Liver (tissue), 3 donors: ENCODE results near the gene SCAP.
A peak's percentile ranks its signal among the peaks of the same experiment; 100 is the strongest.

Experiments used
- ATF3 ChIP-seq: IDR thresholded peaks from 2 replicates; pipeline ENCODE4 v1.6.1; 2016; ENCODE audit warnings: antibody characterized with exemption
- CTCF ChIP-seq: fragments of 150-350 bp; IDR thresholded peaks from 2 replicates; pipeline ENCODE4 v1.5.1; 2017; ENCODE audit warnings: improper control_type of control experiment, low read depth, low read length; ENCODE audit not compliant: missing input control
- EGR1 ChIP-seq, 2 donors: IDR thresholded peaks; 2 replicates each; pipeline ENCODE4 v1.6.1; 2016 to 2018; ENCODE audit warnings: antibody characterized with exemption in 2 of 2, low read depth in 2 of 2
- GABPA ChIP-seq, 2 donors: IDR thresholded peaks in 1 of 2; conservative IDR thresholded peaks in 1 of 2; 2 replicates each; pipeline ENCODE4 v1.6.1; 2016; ENCODE audit warnings: antibody characterized with exemption in 2 of 2, mild to moderate bottlenecking in 1 of 2, moderate library complexity in 1 of 2
- HNF4A ChIP-seq, 2 donors: conservative IDR thresholded peaks; 2 replicates each; pipeline ENCODE4 v1.6.1; 2016; ENCODE audit warnings: antibody characterized with exemption in 2 of 2, mild to moderate bottlenecking in 2 of 2
- JUND ChIP-seq, 2 donors: IDR thresholded peaks; 2 replicates each; pipeline ENCODE4 v1.6.1; 2016; ENCODE audit warnings: antibody characterized with exemption in 2 of 2
- MAX ChIP-seq: IDR thresholded peaks from 2 replicates; pipeline ENCODE4 v1.6.1; 2016; ENCODE audit warnings: antibody characterized with exemption
- RAD21 ChIP-seq, 2 donors: IDR thresholded peaks; 2 replicates each; pipeline ENCODE4 v1.6.1; 2016; ENCODE audit warnings: antibody characterized with exemption in 2 of 2, mild to moderate bottlenecking in 2 of 2
- REST ChIP-seq: IDR thresholded peaks from 2 replicates; pipeline ENCODE4 v1.6.1; 2016; ENCODE audit warnings: antibody characterized with exemption, mild to moderate bottlenecking
- RXRA ChIP-seq, 2 donors: IDR thresholded peaks; 2 replicates each; pipeline ENCODE4 v1.6.1; 2017 to 2018; ENCODE audit warnings: antibody characterized with exemption in 2 of 2, mild to moderate bottlenecking in 1 of 2
- TAF1 ChIP-seq: conservative IDR thresholded peaks from 2 replicates; pipeline ENCODE4 v1.6.1; 2016; ENCODE audit warnings: antibody characterized with exemption, mild to moderate bottlenecking
- YY1 ChIP-seq: IDR thresholded peaks from 2 replicates; pipeline ENCODE4 v1.6.1; 2016; ENCODE audit warnings: antibody characterized with exemption, mild to moderate bottlenecking
- donor health status: healthy.
- donor health status: healthy.

- no peak for TF ChIP-seq CTCF
- no peak for TF ChIP-seq TAF1
- no peak for TF ChIP-seq JUND (IDR thresholded peaks at IDR 0.05)
- no peak for TF ChIP-seq GABPA (IDR thresholded peaks at IDR 0.05 in 1 of 2, conservative IDR thresholded peaks at IDR 0.05 in 1 of 2)
- no peak for TF ChIP-seq ATF3
- no peak for TF ChIP-seq YY1
- no peak for TF ChIP-seq RAD21 (IDR thresholded peaks at IDR 0.05)
- TF ChIP-seq RXRA (IDR thresholded peaks at IDR 0.05): no peak
- TF ChIP-seq REST: no peak
- no peak for TF ChIP-seq EGR1 (IDR thresholded peaks at IDR 0.05; ENCODE audit: low read depth in 2 of 2)
- no peak for TF ChIP-seq MAX
- TF ChIP-seq HNF4A (conservative IDR thresholded peaks at IDR 0.05): peak; percentile 5 to 15
Observed at GRCh38 chr3:47399016-47399415, 76.7 kb downstream of the SCAP start.
